ENCODE data around the gene CA5A. TPM values are rescaled to one million over a fixed set of nuclear protein-coding genes. Genes with fewer than 3 reads are reported as not detected.

The CA5A gene
- total and polyA plus RNA-seq, 2 of the 4 experiments (the other 2 are of a cell fraction) = not detected

GRCh38 chr16:87874639-87875427, 61.5 kb downstream of the CA5A start:
- Histone ChIP-seq H3K27ac (ENCODE audit: insufficient read depth, low read length) (no peak overlapping the region), H3K9me1 (ENCODE audit: insufficient read depth, low read length) (peaks cover 2% of the 10 kb centered on the region; the same call in 1 of the 2 replicates), H3K27me3 (ENCODE audit: control insufficient read depth, insufficient read depth, low read length) (peaks cover 10% of the 10 kb centered on the region), H3K56ac (ENCODE audit: extremely low read depth, insufficient read depth, low read length) (no peak overlapping the region), H3K4me1 (ENCODE audit: control insufficient read depth, insufficient read depth, low read length) (peaks cover 11% of the 10 kb centered on the region), H3K4me2 (ENCODE audit: low read depth, low read length) (no peak overlapping the region), H3K4me3 (ENCODE audit: insufficient read depth, low read depth, low read length) (no peak overlapping the region), H3K79me1 (ENCODE audit: low read depth in 1 of 2, low read length in 2 of 2) (no peaks in the 10 kb centered on the region), H3K9me3 (ENCODE audit: control insufficient read depth, insufficient read depth, low read length) (no peaks in the 10 kb centered on the region), H2AK5ac (ENCODE audit: low read depth, low read length) (no peak overlapping the region; the same call in 1 of the 2 replicates), H3K14ac (replicated peaks; ENCODE audit: low read depth, low read length) (no peak overlapping the region), H3K4ac (ENCODE audit: low read depth, low read length) (no peak overlapping the region; the same call in 1 of the 2 replicates), H2AK9ac (replicated peaks; ENCODE audit: low read depth, low read length, poor library complexity) (no peak overlapping the region), H4K5ac (ENCODE audit: low read depth, low read length) (no peak overlapping the region), H3K23ac (ENCODE audit: low read depth, low read length) (no peak overlapping the region), H2BK5ac (ENCODE audit: low read depth, low read length, poor library complexity, severe bottlenecking) (no peak overlapping the region), H2BK120ac (ENCODE audit: low read depth, low read length) (no peak overlapping the region), H2BK20ac (ENCODE audit: low read depth, low read length) (no peak overlapping the region), H4K20me1 (ENCODE audit: insufficient read depth, low read length) (no peaks in the 10 kb centered on the region), H2AFZ (replicated peaks; ENCODE audit: low read length, poor library complexity) (peak overlapping the region; percentile 63), H4K8ac (ENCODE audit: low read depth in 2 of 2, low read length in 2 of 2) (no peak overlapping the region), H3K9ac (ENCODE audit: low read depth, low read length) (no peak overlapping the region), H4K91ac (ENCODE audit: insufficient read depth, low read depth, low read length) (no peak overlapping the region), H2BK15ac (ENCODE audit: low read depth, low read length) (no peak overlapping the region), H3K36me3 (ENCODE audit: control insufficient read depth, insufficient read depth, low read length) (no peaks in the 10 kb centered on the region), H3K18ac (ENCODE audit: low read depth, low read length) (no peak overlapping the region)
- 56% methylated on average over 9 of the region's 24 CpGs; no CpG with 5 or more reads in 1 of the 2 experiments for WGBS, 2 experiments (ENCODE audit: extremely low coverage in 2 of 2, insufficient read length in 1 of 2)
- no peak for DNase-seq
- TF ChIP-seq RAD21 (IDR thresholded peaks at IDR 0.05; ENCODE audit: low read length) (no peak), CEBPB (IDR thresholded peaks at IDR 0.05; ENCODE audit: low read depth, low read length) (peak; percentile 62; the same call in 1 of the 2 replicates), MAFK (IDR thresholded peaks at IDR 0.05; ENCODE audit: low read depth, low read length) (no peak), BHLHE40 (IDR thresholded peaks at IDR 0.05; ENCODE audit: low read depth, low read length) (no peak), FOS (IDR thresholded peaks at IDR 0.05; ENCODE audit: low read depth, low read length) (no peak), CTCF (conservative IDR thresholded peaks at IDR 0.05; ENCODE audit: low read depth, low read length) (no peak), USF2 (IDR thresholded peaks at IDR 0.05; ENCODE audit: low read depth, low read length) (no peak), ELK1 (IDR thresholded peaks at IDR 0.05; ENCODE audit: borderline replicate concordance, low read depth, low read length) (no peak), NFE2L2 (IDR thresholded peaks at IDR 0.05; ENCODE audit: low read depth, low read length) (no peak)
- no peak for ATAC-seq (ENCODE audit: low read depth)
- no TSS peak for BruUV-seq (replicated peaks)
- CTCF ChIA-PET = interaction anchor here (0.6 to 1.0 kb wide), 4 partner anchors 25 to 106 kb away, joined by 3 to 6 read pairs (median 4); no protein-coding TSS in a partner anchor
- POLR2A ChIA-PET (ENCODE audit: unreplicated experiment) = no interaction called here
- in situ Hi-C loops (cut with MboI; ENCODE audit: low sequenced_read_pairs) = loop anchor here (5.0 kb wide), 1 partner anchor 103 kb away; no protein-coding TSS in a partner anchor
- intact Hi-C loops (cut with micrococcal nuclease) = no loop called here
- dilution Hi-C loops (cut with HindIII; ENCODE audit: low sequenced_read_pairs, unreplicated experiment) = no loop called here

Measured in IMR-90 (cell line).